Activated CD4-positive, CD25-positive, alpha-beta regulatory T cell treated with anti-CD3 and anti-CD28 coated beads, Interleukin-2, amount 50 U/mL, for 16 hours (primary cell): ENCODE data around the gene RBPJL.
A peak's percentile ranks its signal among the peaks of the same experiment; 100 is the strongest.
"Not testable (repeated sequence)": the region's sequence is repeated elsewhere in the genome, so short reads cannot be mapped to it uniquely, and the experiment has no call there.

ENCODE experiments used
- DNase-seq: peaks from one replicate; pipeline ENCODE4 v3.0.0-alpha.2; 2020; ENCODE audit warnings: low read depth, low spot score

Gene RBPJL

GRCh38 chr20:45341939-45342854 is 35.6 kb downstream of the RBPJL start:
- DNase-seq: no peak

- no peak for DNase-seq
Observed at GRCh38 chr20:45342855-45343531, 36.4 kb downstream of the RBPJL start.

GRCh38 chr20:45343532-45344167 is 37.0 kb downstream of the RBPJL start:
- DNase-seq: no peak

- no peak for DNase-seq
Observed at GRCh38 chr20:45344168-45344860, 37.7 kb downstream of the RBPJL start.

- DNase-seq: no peak
Observed at GRCh38 chr20:45345104-45345936, 38.7 kb downstream of the RBPJL start.

GRCh38 chr20:45346291-45346718 is 39.7 kb downstream of the RBPJL start:
- DNase-seq: no peak

GRCh38 chr20:45346851-45347250 is 40.2 kb downstream of the RBPJL start:
- no peak for DNase-seq

- DNase-seq: no peak
Observed at GRCh38 chr20:45347297-45347935, 40.8 kb downstream of the RBPJL start.

- DNase-seq: peak; percentile 24
Observed at GRCh38 chr20:45347936-45348778, 41.5 kb downstream of the RBPJL start, which contains the start of gene SDC4. SDC4 (minus strand) TSS chr20:45348424; CDS start chr20:45348384, 40 bp downstream.

- no peak for DNase-seq
Observed at GRCh38 chr20:45350217-45350616, 43.6 kb downstream of the RBPJL start.

- DNase-seq: not testable (repeated sequence)
Observed at GRCh38 chr20:45350795-45351194, 44.2 kb downstream of the RBPJL start.

- DNase-seq: no peak
Observed at GRCh38 chr20:45352729-45353128, 46.1 kb downstream of the RBPJL start.

GRCh38 chr20:45353746-45354145 is 47.1 kb downstream of the RBPJL start:
- no peak for DNase-seq

- no peak for DNase-seq
Observed at GRCh38 chr20:45354423-45355208, 48.0 kb downstream of the RBPJL start.

GRCh38 chr20:45355209-45356084 is 48.8 kb downstream of the RBPJL start:
- no peak for DNase-seq

GRCh38 chr20:45358282-45359068 is 51.8 kb downstream of the RBPJL start:
- DNase-seq: no peak

GRCh38 chr20:45359069-45359405 is 52.4 kb downstream of the RBPJL start:
- DNase-seq: no peak
